NCI-H1694 treated with DMSO at 0.1 percent for 48 hours (cell line): ENCODE measurements around the gene APBA1.

Source experiments
- DNase-seq: peaks from one replicate; lab custom pipeline; 2025; lab: John Stamatoyannopoulos, UW

APBA1 gene

DNA sequence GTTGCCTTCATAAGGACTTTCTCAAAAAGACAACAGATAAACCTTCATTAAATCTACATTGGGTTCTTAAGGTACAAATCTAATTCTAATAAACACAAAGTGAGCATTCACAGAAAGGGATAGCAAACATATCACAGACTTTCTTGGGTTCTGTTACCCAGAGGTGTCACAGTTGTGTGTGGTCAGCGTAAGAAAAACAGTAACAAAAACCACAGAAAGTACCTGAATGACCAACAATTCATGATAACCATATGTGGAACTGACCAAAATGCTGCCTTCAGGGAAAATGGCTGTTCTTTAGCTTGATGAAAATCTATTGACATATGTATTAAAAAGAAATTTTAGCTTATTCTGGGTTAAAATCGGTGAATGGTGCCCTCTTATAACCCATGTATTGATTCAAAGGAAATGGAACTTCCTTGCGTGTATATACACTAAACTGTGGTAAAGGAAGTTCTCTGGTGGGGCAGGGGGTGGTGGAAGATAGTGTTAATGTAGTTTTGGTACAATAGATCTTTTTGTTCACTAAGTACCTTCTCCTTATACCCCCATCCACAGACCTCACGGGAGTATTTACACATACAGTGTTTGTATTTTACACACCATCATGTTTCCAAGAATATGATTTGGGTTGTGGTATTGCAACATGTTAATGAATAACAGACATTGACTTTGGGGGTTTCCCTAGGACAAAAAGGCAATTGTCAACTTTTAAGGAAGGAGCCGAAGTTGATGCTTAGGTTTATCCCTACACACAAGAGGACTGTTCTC lies 152.5 kb downstream of the APBA1 start:
- DNase-seq = no peak

DNA sequence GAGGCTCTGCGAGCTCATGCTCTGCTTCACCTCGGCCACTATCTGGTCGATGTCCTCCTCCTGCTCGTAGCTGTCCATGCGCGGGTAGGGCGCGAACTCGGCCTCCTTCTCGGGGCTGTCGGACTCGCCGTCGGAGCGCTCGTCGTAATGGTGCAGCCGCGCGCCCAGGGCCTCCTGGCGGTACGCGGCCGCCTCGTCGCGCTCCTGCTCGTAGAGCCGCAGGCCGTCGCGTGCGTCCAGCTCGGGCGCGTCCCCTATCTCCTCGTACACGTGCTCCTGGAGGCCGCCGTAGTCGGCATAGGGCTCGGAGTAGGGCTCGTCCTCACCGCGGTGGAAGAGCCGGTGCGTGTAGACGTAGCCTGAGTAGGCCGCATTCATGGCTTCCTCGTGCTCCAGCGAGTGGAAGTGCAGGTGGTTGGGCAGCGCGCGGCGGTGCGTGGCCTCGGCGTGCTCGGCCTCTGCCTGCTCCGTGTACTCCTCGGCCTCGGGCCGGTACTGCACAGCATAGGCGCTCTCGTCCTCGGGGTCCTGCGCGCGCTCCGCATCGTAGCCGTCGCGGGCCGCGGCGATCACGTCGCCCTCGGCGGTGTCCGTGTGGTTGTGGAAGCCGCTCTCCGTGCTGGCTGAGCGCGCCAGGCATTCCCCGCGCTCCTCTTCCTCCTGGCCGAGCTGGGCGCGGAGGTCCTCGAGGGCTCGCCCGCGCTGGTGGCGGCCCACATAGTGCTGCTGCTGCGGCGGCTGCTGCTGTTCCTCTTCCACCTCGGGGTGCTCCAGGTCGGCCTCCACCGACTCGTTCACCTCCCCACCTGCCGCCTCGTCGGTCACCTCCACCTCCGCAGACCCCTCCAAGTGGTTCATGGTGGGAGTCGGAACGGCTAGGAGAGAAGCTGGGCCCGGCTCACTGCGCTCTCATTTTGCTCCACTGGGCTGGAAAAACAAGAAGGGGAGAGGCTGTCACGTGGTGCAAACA lies 155.5 kb downstream of the APBA1 start:
- no peak for DNase-seq

DNA sequence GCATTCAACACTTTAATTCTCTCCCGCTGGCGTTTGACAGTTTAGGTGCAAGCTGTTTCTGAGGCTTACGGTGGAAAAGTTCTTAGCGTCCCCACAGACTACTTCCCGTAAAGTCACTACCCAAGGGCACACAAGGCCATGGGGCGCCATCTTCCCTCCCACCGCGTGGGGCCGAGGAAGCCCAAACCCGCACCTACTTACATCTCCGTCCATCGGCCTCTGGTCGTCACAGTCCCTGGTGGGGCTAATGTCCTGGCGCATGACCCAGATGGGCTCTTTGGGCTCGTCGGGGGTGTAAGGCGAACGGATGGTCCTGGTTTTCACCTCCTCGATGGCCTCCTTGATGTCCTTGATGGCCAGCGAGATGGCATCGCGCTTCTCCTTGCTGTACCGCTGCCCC lies 156.4 kb downstream of the APBA1 start:
- no peak for DNase-seq

DNA sequence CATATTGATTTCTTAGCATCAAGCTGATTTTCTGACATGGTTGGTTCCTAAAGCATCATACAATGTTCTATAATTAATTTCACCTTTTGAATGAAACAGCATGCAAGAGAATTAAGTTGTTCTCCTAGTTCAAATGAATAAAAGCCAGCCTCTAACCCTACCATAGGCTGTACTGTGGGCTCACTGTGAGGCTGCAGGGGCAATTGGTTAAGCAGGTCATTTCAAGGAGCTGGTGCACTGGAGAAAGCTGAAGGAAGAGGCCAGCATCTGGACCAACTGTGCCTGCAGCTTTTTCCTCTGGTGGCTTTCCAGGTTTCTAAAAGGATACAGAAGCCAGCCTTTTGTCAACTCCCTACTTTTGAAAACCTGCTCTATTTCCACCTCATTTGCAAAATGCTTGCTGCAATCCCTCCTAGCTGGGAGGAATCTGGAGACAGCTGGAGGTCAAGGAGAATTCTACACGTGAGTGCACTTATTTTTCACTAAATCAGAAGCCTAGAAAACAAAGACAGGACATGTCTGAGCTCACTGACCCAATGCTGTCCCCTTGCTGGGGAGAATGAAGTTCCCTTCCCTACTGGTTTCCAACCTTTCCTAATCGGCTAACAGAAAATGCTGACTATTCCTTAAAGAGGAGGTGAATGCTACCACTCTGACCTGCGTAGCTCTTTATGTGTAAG lies 158.9 kb downstream of the APBA1 start:
- DNase-seq = no peak

DNA sequence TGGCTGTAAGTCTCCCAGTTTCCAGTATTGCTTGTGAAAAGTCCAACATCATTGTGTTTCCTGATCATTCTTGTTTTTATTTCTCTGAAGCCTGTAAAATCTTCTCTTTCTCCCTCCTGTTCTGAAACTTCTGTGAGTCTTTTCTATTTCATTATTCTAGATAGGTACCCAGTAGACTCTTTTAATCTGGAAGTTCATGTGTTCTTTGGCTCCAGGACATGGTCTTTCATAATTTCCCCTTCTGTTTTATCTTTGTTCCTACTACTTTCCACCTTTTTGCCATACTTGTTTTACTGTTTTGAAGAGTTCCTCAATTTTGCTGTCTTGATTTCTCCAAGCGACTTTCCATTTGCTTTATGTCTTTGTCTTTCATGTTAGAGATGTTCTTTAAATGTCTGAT lies 168.1 kb downstream of the APBA1 start:
- no peak for DNase-seq

DNA sequence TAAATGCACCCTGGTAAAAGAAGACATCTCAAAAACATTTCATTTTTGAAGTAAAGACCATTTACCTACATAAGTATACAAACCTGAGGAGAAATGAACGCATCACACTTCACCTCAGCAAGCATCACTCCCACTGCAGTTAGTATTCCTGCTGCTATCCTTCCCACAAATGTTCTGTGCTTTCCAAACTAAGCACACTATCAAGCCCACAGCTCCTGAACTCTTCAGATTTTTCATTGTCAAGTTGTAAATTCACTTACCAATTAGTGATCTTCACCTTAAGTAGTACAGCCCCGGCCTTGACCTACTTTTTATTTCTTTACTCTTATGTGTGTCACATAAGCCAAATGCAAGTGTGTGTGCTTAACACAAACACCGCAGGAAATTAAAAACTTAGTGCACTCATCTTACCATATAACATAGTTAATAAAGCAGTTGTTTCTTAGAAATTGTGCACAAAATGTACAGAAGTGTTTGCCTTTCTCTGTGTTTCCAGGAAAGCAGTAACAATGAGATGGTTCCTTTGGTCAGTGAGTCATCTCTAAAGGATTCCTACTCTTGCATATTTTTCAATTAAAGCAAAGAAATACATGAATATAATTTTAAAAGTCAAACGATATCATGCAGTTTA lies 169.4 kb downstream of the APBA1 start:
- no peak for DNase-seq

DNA sequence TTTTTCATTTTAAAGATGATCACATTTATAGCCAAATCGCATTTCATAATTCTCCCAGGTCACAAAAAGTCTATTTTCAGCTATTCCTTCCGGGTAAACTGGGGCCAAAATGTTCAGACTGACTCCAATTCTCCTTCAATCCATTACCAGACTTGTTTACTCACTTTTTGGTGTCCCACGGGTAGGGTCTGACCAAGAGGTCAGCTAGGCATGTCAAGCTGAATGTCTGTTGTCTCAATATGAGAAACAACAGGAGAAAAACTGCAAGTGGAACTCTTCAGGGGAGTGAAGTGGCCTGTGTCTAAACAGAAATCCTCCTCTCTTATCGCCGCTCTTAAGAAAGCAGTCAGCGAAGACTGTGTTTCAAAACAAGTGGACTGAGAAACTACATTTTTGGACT lies 171.3 kb downstream of the APBA1 start:
- no peak for DNase-seq

DNA sequence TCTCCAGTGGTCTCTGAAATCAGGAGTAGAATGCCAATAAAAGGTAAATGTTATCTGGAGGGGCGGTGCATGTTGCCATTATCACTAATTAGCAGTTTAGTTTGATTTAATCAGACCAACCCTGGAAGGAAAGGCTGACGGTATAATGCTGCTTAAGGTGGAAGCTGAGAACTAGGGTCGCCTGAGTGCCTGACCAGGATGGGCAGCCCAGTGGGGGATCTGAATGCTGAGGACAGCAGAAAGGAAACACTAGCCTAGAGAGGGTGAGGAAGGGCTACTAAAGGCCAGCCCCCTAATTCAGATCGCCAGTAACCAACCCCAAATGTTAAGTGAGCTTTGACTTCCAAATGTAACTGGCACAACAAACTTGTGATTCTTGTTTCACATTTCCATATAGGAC lies 172.2 kb downstream of the APBA1 start:
- no peak for DNase-seq

DNA sequence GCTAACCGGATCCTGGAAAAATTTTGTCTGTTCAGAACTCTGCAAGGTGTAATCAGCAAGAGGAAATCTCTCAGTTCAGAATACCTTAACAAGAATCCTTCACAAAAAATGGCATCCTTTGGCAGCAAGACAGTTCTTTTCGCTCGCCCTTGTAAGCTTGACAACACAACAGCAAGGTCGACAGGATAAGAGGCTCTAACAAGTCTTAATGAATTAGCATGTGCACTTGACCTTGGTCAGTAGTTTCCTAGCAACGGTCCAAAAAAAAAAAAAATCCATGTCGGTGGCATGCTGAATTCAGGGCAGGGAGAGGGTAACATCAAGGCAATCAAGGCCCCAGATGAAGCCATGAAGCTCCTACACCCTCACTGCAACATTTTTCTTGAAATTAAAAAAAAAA lies 172.8 kb downstream of the APBA1 start:
- no peak for DNase-seq

DNA sequence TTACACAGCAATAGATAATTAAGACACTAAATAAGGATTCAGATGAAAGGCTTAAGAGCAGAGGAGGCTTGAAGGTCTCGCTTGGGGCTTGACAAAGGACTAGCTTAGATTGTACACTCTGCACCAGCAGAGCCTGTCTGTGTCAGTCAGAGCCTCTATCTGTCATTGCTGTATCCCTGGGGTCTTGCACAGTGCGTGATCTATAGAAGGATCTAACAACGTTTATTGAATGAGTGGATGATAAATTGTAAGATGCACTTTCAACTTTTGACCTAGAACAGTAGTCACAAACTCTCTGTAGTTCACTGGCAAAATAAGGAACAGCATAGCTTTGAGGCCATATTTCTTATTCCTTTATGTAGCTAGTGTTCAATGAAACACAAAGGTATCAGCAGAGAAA lies 173.7 kb downstream of the APBA1 start:
- no peak for DNase-seq

DNA sequence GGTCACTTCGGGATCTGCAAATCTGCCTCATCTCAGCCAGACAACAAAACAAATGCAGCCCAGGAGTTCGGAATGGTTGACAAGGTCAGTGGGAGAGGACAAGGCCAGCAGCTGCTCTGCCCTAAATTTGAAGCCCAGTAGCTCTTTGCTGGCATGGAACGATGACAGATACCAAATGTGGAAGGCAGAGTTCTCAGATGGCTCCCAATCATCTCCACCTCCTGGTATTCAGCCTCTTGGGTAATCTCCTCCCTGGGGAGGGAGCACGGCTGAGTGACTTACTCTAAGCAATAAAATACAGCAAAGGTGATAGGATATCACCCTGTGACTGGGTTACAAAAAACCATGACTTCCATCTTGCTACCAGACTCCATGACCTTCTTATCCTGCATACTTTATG lies 174.4 kb downstream of the APBA1 start:
- no peak for DNase-seq

DNA sequence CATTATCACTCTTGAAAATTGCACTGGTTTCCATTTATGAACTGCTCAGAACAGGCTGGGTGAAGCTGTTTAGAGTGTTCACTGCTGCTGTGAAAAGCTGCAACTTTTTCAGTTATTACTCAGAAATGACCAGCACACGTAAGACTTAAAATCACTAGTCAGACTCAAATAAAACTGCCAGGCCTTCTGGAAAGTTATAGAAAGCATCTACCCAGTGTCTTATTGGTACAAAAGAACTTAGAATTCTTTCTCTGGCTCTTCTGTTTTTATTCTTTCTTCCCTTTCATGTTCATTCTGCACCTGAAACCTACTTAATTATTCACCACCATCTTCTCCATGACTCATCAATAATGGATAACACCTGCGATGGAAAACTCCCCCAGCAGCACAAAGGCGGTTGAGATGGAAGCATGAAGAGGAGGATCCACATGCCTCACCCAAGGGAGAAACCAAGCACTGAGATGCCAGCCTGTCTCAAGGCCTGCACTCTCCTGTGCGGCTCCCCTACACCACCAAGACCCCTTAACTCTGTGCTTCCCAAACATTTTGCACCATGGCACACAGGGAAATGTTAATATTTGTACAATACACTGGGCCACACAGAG lies 175.2 kb downstream of the APBA1 start:
- DNase-seq = no peak

DNA sequence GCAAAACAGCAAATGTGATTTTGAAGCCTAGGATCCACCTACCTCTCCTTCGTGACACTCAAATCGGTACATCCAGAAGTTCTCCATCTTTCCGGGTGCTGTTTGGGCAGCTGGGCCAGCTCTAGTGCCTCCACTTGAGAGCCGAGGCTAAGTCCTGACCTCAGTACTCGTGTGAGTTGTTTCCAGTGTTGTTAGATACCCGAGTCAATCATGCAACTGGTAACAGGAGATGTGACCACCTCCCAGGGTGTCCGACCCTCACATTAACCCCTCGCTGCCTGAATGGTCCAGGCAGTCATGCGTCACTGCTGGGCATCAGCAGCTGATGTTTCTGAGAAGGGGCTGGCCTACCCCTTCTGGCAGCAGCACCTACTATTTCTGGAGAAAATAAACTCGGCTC lies 176.9 kb downstream of the APBA1 start:
- DNase-seq = no peak

DNA sequence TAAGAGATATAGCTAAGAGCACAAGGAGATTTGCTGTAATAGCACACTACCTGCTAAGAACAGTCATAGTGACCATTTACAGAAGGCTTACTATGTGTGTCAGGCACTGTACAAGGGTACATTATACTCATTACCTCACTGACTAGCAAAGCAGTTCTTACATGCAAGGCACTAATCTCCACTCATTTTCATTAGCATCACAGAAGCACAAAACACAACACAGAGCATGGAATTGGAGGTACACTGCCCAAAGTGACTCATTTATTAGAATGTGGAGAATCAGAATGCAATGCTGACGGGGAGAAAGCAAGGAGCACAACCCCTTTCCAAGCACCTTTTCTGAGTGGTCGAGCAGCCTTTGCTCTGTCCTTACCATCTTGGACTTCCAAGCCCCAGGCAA lies 177.4 kb downstream of the APBA1 start:
- no peak for DNase-seq

DNA sequence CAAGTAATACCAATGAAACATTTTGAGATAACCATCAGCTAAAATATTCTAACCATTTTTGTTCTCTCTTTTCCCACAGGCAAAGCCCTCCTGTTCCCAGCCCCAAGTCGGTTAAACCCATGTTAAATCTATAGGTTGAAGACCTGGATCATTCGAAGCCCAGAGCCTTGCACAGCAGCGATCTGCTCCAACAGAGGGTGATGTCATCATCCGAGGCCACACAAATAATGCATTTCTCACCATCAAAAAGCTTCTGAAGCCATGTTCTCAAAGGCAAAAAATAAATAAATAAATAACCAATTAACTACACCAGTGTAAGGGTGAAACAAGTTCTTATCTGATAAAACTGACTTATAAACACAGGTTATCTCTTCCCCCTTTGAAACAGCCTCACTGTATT lies 178.0 kb downstream of the APBA1 start:
- no peak for DNase-seq

DNA sequence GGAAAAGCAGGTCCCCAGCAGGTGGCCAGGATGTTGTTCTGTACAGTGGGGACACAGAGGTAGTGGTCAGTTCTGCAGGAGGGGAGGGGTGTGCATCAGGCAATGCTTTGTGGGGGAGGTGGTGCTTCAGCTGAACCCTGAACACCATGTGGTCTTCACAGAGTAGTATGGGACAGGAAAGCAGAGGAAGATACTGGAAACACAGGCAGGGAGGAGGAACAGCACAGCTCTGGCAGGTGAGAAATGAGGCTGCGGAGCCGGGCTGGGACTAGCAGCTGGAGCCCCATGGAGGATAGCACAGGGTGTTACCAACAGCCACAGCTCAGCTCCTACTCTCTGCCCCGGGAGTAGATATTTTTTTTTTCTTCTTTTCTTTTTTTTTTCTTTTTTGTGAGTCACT lies 185.7 kb downstream of the APBA1 start:
- no peak for DNase-seq

DNA sequence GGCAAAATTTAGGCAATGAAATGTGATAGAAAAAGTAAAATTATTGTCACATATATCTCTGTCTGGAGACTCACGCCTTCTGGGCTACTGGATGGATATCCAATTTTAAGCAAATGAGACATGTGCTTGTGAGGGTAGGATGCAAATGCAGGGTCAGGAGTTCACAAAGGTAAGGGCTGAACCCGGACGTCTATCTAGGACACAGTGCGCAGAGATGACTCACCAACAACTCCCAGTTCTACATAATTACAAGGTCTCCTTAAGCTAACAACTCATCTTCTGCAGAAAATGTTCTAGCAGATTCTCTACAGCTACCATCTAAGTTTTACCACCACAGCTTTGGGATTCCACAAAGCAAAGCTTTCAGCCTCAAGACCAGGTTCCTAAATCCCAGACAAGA lies 186.7 kb downstream of the APBA1 start:
- no peak for DNase-seq

DNA sequence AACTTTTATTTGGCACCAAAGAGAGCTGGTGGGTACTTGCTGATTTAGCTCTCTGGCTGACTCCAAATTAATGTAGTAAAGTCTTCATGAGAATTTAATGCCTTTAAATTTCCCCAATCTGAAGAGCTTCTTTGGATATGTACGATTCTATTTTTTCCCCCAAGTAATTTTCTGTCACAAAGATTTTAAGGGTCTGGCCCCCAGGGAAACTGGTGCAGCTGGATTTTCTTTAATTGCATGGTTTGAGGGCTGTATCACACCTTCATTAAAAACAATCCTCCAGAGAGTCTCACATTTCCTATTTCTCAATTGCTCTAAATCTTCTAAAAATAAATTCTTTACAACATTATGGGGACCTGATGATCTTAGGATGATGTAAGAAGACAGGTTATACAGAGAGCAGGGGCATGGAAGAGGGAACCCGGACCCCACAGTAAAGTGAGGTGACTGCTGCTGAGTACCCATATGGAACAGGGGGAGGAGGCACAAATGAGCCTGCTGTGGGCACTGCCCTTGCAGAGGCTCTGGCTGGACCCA lies 188.2 kb downstream of the APBA1 start:
- DNase-seq = no peak

DNA sequence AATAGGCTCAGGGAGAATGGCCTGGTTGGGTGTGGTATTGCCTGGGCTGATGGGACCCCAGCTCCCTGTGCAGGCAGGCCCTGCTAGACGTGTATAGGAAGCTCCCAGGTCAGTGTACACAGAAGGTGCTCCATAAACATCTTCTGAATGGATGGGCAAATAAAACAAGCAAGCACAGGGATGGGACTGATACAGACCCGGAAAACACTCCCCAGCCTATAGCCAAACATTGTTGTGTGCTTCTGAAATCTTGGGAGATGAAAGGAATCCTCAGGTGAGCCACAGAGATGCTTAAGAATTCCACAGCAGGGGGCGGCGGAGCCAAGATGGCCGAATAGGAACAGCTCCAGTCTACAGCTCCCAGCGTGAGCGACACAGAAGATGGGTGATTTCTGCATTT lies 195.4 kb downstream of the APBA1 start:
- no peak for DNase-seq

DNA sequence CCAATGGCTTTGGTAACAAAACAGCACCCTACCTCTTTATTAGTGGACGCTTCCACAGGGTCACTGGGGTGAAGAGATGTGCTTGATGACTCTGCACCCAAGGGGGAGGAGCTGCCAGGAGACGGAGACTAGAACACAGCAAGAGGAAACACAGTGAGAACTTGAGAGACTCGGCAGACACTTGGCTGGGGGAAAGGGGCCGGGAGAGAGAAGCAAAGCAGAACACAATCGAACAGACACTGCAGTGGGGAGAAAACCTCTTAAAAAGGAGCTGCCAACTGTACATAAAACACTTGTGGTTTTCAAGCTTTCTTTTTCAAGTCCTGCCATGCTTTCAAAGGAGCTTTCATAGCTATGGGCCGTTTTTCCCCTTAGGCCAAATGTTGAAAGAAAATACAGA lies 196.2 kb downstream of the APBA1 start:
- DNase-seq = no peak

DNA sequence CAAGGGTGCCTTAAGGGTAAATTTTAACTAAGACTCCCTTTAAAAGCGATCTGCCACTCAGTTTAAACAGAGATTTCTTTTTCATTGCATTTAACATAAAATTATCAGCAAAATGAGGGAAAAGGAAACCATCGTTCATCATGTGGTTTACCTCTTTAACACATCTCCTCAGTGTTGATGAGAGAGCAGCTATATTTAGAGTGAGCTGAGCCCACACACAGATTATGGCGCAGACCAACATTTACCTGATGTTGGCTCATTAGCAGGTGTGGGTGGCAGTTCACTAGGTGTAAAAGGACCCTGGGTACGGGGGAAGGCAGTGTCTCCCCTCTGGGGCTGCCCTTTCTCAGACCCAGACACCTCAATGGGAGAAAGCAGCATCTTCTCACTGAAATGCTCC lies 197.3 kb downstream of the APBA1 start:
- DNase-seq = no peak
